Skeletal muscle satellite cell (primary cell): ENCODE measurements around the gene TFAM.

Source experiments
- H3K27me3 ChIP-seq: 2 replicates; pipeline ENCODE4 v1.7.0; 2013; ENCODE audit warnings: low read length; ENCODE audit not compliant: control insufficient read depth, insufficient read depth
- H3K36me3 ChIP-seq: 2 replicates; pipeline ENCODE4 v1.7.0; 2013; ENCODE audit warnings: mild to moderate bottlenecking, control low read depth, low read length; ENCODE audit not compliant: insufficient read depth
- H3K4me1 ChIP-seq: 2 replicates; pipeline ENCODE4 v1.7.0; 2013; ENCODE audit warnings: low read length; ENCODE audit not compliant: control insufficient read depth, insufficient read depth
- H3K4me2 ChIP-seq: 2 replicates; pipeline ENCODE4 v1.7.0; 2013; ENCODE audit warnings: mild to moderate bottlenecking, low read length
- H3K4me3 ChIP-seq: 2 replicates; pipeline ENCODE4 v1.7.0; 2013; ENCODE audit warnings: low read length
- H3K9ac ChIP-seq: 2 replicates; pipeline ENCODE4 v1.7.0; 2013; ENCODE audit warnings: mild to moderate bottlenecking, low read depth, low read length, moderate library complexity
- H3K9me3 ChIP-seq: replicated peaks from 2 replicates; pipeline ENCODE4 v1.7.0; 2013; ENCODE audit warnings: mild to moderate bottlenecking, control low read depth, low read length

Gene TFAM

DNA sequence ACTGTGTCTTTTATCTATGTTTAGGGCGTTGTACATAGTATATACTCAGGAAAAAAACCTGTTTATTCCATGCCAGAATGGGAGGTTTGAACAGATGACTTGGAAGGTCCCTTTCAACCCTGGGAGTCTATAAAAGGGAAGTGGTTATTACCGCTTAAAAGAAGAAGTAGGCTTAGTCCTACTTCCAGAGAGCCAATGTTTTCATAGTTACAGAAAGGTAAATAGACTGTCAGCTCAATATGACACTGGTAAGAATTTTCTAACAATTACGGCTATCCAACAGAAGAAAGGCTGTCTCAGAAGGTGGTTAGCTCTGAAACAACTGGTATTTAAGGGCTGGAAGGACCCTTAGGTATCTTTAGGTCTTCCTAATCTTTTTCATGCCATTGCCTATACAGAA is 1.1 kb upstream of the TFAM start:
- peaks cover 17% of the 10 kb centered on the region for H3K4me1 ChIP-seq
- peak overlapping the region; percentile 93 for H3K9ac ChIP-seq
- peak overlapping the region; percentile 93 for H3K4me3 ChIP-seq
- H3K4me2 ChIP-seq: peak overlapping the region; percentile 84
- no peaks in the 10 kb centered on the region for H3K9me3 ChIP-seq
- H3K27me3 ChIP-seq: no peaks in the 10 kb centered on the region
- peaks cover 21% of the 10 kb centered on the region for H3K36me3 ChIP-seq

GRCh38 chr10:58384544-58384998 is 639 bp upstream of the TFAM start:
- Histone ChIP-seq H3K27me3 (no peaks in the 10 kb centered on the region), H3K9ac (peak overlapping the region; percentile 93), H3K36me3 (peaks cover 25% of the 10 kb centered on the region), H3K9me3 (no peaks in the 10 kb centered on the region), H3K4me3 (peak overlapping the region; percentile 93), H3K4me2 (peak overlapping the region; percentile 84), H3K4me1 (peaks cover 17% of the 10 kb centered on the region)

DNA sequence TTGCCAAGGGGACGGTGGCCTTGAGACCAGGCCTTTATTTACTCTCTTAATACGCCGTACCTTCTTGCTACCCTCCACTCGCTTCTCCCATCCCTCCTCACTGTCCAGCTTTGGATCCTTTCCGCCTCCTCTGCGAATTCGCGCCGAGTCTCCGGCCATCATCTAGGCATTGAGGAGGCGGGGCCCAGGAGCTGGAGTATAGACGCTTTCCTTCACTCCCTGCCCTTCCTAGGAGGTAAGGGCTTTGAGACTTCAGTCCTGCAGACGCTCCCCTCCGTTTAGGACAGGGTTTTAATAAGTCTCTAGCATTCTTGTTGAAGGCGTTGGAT is 538 bp downstream of the TFAM start:
- no peaks in the 10 kb centered on the region for H3K9me3 ChIP-seq
- no peaks in the 10 kb centered on the region for H3K27me3 ChIP-seq
- peaks cover 33% of the 10 kb centered on the region for H3K36me3 ChIP-seq
- H3K4me2 ChIP-seq: peak overlapping the region; percentile 84
- peak overlapping the region; percentile 93 for H3K9ac ChIP-seq
- H3K4me1 ChIP-seq: peaks cover 17% of the 10 kb centered on the region
- peak overlapping the region; percentile 93 for H3K4me3 ChIP-seq

DNA sequence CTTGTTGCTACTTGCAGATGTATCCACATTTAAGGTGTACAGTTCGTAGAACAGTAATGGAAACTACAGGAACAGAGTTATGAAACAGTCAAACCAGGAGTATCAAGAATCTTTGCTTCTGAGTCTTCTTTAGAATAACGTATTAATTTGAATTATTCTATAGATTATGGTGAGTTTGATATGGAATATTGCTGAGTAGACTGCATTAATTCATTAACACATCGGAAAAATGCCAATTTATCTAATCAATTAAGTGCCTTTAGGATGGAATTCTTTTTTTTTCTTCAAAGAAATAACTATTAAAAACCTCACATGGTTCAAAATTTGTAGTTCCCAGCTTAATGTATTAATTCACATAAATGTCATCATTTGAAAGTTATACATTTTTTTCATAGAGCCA is 3.8 kb downstream of the TFAM start:
- H3K9me3 ChIP-seq: no peaks in the 10 kb centered on the region
- no peaks in the 10 kb centered on the region for H3K27me3 ChIP-seq
- H3K36me3 ChIP-seq: peaks cover 42% of the 10 kb centered on the region
- peaks cover 16% of the 10 kb centered on the region for H3K4me1 ChIP-seq
- no peak overlapping the region for H3K4me2 ChIP-seq
- no peak overlapping the region for H3K9ac ChIP-seq
- no peak overlapping the region for H3K4me3 ChIP-seq

GRCh38 chr10:58393317-58393716 is 8.1 kb downstream of the TFAM start:
- Histone ChIP-seq H3K4me3 (no peak overlapping the region), H3K36me3 (peaks cover 44% of the 10 kb centered on the region), H3K4me1 (no peaks in the 10 kb centered on the region), H3K4me2 (no peak overlapping the region), H3K9me3 (no peaks in the 10 kb centered on the region), H3K27me3 (no peaks in the 10 kb centered on the region), H3K9ac (no peak overlapping the region)

DNA sequence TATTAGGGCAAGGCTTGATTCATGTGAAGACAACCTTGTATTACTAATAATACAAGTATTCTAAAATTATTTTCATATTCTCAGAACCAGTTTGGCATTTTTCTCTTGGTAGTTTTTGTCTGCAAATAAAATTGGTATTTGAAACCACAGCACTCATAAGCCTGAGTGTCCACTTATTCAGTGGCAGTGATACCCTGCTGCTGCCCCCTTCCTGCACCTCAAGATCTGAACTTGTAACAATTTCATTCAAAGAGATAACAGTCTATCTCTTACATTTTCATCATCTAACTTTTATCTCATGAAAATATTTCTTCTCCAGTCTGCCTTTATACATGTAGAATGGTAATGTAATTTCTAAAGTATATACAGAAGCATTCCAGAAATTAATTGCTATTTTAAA is 9.3 kb downstream of the TFAM start:
- H3K9ac ChIP-seq: no peak overlapping the region
- no peak overlapping the region for H3K4me2 ChIP-seq
- no peaks in the 10 kb centered on the region for H3K27me3 ChIP-seq
- peaks cover 9% of the 10 kb centered on the region for H3K4me1 ChIP-seq
- H3K4me3 ChIP-seq: no peak overlapping the region
- H3K36me3 ChIP-seq: peaks cover 32% of the 10 kb centered on the region
- no peaks in the 10 kb centered on the region for H3K9me3 ChIP-seq

DNA sequence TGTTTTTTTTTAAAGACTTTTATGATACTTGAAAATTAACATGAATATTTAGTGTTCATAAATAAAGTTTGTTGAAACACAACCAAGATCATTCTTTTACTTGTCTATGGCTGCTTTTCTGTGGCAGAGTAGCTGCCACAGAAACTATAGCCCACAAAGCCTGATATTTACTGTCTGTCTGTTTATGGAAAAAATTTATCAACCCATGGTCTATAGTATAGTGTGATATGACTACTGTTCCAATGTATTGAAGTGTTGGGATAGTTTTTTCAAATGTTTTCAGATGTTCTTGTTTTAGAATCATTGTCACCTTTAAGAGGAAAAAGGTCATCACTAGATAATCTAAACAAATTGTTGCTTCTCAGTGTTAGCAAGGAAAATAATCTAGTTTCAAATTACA is 10.8 kb downstream of the TFAM start:
- Histone ChIP-seq H3K9me3 (no peaks in the 10 kb centered on the region), H3K9ac (no peak overlapping the region), H3K27me3 (no peaks in the 10 kb centered on the region), H3K4me2 (no peak overlapping the region), H3K4me3 (no peak overlapping the region), H3K36me3 (peaks cover 23% of the 10 kb centered on the region), H3K4me1 (peaks cover 24% of the 10 kb centered on the region)

DNA sequence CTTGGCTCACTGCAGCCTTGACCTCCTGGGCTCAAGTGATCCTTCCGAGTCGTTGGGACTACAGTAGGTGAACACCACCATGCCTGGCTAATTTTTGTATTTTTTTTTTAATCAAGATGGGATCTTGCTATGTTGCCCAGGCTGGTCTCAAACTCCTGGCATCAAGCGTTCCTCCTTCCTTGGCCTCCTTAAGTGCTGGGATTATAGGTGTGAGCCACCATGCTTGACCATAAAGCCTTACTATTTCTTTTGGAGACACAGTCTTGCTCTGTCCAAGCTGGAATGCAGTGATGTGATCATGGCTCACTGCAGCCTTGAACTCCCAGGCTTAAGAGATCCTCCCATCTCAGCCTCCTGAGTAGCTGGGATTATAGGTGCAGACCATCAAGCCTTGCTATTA is 12.6 kb downstream of the TFAM start:
- H3K4me3 ChIP-seq: no peak overlapping the region
- H3K4me1 ChIP-seq: peaks cover 26% of the 10 kb centered on the region
- H3K27me3 ChIP-seq: no peaks in the 10 kb centered on the region
- no peak overlapping the region for H3K4me2 ChIP-seq
- peaks cover 16% of the 10 kb centered on the region for H3K36me3 ChIP-seq
- no peak overlapping the region for H3K9ac ChIP-seq
- no peaks in the 10 kb centered on the region for H3K9me3 ChIP-seq

- H3K27me3 ChIP-seq: no peaks in the 10 kb centered on the region
- peaks cover 26% of the 10 kb centered on the region for H3K4me1 ChIP-seq
- peaks cover 11% of the 10 kb centered on the region for H3K36me3 ChIP-seq
- H3K9me3 ChIP-seq: no peaks in the 10 kb centered on the region
- H3K4me2 ChIP-seq: peak overlapping the region; percentile 29
- H3K9ac ChIP-seq: peak overlapping the region; percentile 18
- H3K4me3 ChIP-seq: no peak overlapping the region
Measured at GRCh38 chr10:58399410-58399809, 14.2 kb downstream of the TFAM start.

DNA sequence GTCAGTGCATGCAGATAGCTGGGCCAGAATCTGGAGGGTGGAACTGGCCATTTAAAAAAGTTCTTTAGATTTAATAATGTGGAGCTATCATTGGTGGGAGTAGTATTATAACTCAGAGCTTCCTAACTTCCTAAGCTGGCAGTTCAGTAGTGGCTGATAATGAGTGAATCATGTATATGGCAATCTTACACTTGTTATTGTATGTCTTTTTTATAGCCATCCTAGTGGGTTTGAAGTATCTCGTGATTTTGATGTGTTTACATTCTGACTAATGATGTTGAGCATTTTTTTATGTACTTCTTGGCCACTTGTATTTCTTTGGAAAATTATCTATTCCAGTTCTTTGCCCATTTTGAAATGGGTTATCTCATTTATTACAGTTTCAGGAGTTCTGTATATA is 15.4 kb downstream of the TFAM start:
- H3K9me3 ChIP-seq: no peaks in the 10 kb centered on the region
- H3K4me2 ChIP-seq: peak overlapping the region; percentile 17
- peaks cover 26% of the 10 kb centered on the region for H3K4me1 ChIP-seq
- H3K9ac ChIP-seq: no peak overlapping the region
- H3K36me3 ChIP-seq: no peaks in the 10 kb centered on the region
- H3K27me3 ChIP-seq: no peaks in the 10 kb centered on the region
- no peak overlapping the region for H3K4me3 ChIP-seq

- no peak overlapping the region for H3K4me3 ChIP-seq
- no peaks in the 10 kb centered on the region for H3K27me3 ChIP-seq
- H3K4me2 ChIP-seq: no peak overlapping the region
- H3K9ac ChIP-seq: no peak overlapping the region
- no peaks in the 10 kb centered on the region for H3K9me3 ChIP-seq
- peaks cover 22% of the 10 kb centered on the region for H3K4me1 ChIP-seq
- H3K36me3 ChIP-seq: no peaks in the 10 kb centered on the region
Measured at GRCh38 chr10:58404001-58404400, 18.8 kb downstream of the TFAM start.

DNA sequence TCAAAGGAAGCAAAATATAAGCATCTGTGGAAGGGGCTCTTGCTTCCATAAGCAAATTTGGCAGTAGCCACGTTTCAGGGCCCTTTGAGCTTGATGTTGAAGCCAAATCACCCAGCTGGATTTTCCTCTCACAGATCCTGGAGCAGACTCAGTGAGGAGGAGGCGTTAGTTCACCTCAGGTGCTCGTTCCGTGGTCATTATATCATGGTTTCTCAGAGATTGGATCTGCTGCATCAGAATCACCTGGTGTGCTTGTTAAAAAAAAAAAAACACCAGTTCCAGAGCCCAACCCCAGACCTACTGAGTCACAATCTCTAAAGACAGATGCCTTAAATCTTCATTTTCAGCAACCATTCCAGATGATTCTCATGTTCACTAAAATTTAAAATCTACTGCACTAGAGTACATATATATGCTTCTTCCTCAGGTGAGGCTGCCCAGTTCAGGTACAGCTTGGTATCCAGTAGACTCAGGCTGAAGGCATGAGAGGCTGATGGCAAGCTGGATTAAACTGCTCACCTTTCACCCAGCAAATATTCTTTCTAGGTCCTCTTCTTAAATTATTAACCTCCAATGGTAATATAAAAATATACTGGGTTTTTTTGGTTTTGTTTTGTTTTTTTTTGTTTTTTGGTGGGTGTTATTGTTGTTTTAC is 24.9 kb downstream of the TFAM start:
- no peaks in the 10 kb centered on the region for H3K27me3 ChIP-seq
- H3K4me2 ChIP-seq: no peak overlapping the region
- H3K4me3 ChIP-seq: no peak overlapping the region

More for the DNA sequence above, 24.9 kb downstream of the TFAM start:
- H3K9ac ChIP-seq: no peak overlapping the region
- peaks cover 15% of the 10 kb centered on the region for H3K4me1 ChIP-seq
- H3K36me3 ChIP-seq: no peaks in the 10 kb centered on the region
- H3K9me3 ChIP-seq: no peaks in the 10 kb centered on the region
